Fibroblast of skin of right quadriceps (primary cell): ENCODE data around the gene ALX4.

ENCODE experiments used
- DNase-seq: peaks from one replicate; pipeline ENCODE4 v3.0.0-alpha.2; 2013

Gene ALX4

GRCh38 chr11:44267006-44267749, 42.8 kb downstream of the ALX4 start:
- no peak for DNase-seq

DNA sequence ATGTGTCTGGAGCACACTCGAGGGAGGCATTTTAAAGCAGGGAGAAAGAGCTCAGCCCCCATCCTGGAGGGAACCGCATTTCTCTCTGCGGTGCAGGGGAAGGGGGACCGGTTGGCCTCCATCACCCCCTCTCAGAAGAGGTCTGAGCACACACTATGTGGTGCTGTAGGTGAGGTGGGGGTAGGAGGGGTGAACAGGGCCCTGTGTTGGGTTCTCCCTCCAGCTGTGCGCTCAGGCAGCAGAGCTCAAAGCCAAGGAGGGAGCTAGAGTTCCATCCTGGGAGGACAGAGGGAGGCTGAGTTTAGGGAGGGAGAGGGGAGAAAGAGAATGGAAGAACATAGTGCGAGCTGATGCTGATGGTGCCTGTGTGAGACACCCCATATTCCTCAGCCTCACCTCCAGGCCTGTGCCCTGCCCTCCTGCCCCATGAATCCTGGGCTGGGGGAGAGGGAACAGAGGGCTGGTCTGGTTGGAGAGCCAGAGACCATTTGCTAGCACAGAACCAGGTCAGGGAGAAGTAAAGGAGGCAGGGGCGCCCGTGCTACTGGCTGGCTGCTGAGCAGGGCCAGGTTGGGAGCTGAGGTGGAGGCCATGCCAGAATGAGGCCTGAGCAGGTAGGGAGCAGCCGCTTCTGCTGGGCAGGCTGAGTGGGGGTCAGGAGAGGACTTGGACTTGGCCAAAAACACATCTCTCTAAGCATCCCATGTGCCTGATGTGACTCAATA, 43.7 kb downstream of the ALX4 start:
- DNase-seq: no peak

- no peak for DNase-seq
Measured at GRCh38 chr11:44264761-44265160, 45.2 kb downstream of the ALX4 start.

- DNase-seq: no peak
Measured at GRCh38 chr11:44264438-44264749, 45.5 kb downstream of the ALX4 start.

DNA sequence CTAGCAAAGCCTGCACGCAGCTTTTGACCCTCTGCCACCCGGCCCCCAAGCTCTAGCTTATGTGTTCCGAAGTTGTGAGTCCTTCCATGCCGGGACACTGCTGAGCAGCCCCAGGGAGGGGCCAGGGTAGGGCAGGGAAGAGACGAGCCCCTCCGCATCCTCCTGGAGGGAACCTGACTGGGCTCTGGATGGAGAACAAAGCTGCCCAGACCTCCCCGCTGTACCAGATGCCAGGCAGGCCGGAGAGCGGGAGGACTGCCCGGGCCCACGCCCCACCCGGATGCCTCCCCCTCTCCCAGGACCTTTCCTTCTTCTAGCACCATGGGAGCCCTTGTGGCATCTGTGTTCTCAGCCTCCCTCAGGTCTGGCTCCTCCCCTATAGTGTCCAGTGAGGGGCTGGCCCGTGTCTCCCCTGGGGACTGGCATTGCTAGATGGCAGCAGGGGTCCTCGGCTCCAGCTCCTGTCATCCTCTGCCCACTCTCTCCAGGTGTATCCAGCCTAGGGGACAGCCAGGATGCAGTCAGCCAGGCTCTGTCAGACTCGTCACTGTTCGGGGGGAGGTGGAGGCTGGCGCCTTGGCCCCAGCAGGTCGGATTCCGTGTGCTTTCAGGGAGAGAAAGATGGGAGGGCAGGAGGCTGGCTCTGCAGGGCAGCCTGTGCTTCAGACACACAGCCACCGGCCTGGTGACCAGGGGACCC, 46.1 kb downstream of the ALX4 start:
- no peak for DNase-seq

DNA sequence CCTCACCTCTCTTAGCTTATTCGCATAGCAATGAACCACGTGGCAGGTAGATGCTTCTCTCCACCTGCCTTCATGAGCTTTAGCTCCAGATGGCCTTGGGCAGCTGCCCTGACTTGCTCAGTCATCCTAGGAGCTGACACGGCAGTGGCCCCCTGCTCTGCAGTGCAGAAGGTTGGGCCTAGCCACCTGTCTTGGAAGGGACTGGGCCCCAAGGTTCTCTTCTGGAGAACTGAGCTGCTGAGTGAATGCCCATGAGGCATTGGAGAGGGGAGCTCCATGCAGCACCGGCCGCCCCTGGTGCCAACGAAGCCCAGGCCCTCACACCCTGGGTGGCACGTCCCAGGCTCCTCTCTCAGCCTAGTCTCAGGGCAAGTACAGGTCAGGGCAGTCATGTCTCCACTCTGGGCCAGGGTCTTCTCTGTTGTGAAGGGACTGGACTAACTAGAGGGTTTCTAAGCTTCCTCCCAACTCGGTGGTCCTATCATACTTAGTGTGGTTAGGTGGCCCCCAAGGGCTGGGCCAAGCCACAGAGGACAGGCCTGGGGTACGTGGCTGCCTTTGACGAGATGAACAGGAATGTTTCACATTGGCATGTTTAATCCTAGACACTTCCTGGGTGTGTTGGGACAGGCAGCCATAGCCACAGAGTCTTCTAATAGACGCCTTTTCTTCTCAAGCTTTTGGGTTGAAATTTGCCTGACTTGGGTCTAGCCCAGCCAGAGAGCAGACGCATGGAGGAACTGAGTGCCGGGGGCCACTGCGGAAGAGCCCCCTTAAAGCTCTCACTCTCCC, 47.9 kb downstream of the ALX4 start:
- DNase-seq: no peak

- no peak for DNase-seq
Measured at GRCh38 chr11:44260081-44260480, 49.9 kb downstream of the ALX4 start.

DNA sequence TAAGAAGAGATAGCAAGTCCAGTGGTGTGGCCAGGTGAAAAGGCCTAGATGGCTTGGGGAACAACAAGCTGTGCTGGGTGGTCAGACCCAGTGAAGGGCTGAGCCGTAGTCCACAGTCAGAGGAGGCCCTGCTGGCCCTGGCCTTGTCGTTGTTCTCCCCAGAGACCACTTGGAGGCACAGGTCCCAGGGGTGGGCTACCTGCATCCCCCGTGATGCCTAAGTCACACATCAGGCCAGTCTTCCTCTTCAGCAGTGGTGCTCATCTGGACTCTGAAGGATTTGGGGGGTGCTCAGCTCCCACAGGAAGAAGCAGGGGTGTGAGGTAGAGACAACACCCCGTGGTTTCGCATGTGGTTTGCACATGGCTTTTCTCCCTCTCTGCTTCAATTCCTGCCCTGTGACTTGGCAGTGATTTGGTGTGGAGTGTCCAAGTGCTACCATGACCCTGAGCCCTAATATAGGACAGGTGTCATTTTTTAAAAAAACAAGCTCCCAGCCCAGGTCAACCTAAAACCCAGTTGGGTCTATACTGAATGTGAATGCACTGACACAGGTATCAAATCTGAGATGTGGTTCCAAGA, 51.0 kb downstream of the ALX4 start:
- no peak for DNase-seq

GRCh38 chr11:44258190-44258489, 51.8 kb downstream of the ALX4 start:
- no peak for DNase-seq

DNA sequence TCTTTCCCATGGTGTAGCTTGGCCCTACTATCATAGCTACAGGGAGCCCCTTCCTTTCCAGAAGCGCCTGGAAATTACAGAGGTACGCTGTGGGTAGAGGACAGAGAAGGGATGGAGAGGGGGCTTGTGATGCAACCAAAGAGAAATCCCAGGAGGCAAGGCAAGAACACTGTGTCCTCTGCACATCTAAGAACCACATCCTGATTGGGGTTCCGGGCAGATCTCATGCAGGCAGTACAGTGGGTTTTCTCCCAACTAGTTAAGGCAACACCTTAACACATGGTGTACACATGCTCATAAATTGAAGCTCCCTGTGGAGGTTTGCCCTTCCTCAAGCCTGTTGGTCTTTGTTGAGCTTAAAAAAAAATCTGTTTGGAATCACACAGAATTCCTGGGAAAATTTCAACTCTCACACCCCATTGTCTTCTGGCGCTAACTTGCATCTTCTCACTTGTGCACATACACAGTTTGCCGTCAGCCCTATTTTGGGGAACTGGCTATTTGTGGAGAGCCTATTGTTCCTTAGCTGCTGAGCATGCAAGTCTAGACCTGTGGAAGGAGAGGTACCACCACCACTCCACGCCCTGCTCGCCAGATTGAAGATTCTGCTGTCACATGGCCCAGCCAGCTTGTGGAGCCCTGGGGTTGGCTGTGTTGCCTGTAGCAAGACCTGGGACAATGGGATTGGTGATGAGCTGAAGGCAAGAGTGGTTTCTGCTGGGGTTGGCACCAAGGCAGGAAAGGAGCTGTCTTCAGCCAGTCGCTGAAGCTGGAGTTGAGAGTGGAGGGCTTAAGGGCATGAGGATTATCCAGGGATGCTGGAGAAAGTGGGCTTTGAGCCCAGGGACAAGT, 52.4 kb downstream of the ALX4 start:
- DNase-seq: no peak

- no peak for DNase-seq
Measured at GRCh38 chr11:44256673-44257291, 53.2 kb downstream of the ALX4 start.

DNA sequence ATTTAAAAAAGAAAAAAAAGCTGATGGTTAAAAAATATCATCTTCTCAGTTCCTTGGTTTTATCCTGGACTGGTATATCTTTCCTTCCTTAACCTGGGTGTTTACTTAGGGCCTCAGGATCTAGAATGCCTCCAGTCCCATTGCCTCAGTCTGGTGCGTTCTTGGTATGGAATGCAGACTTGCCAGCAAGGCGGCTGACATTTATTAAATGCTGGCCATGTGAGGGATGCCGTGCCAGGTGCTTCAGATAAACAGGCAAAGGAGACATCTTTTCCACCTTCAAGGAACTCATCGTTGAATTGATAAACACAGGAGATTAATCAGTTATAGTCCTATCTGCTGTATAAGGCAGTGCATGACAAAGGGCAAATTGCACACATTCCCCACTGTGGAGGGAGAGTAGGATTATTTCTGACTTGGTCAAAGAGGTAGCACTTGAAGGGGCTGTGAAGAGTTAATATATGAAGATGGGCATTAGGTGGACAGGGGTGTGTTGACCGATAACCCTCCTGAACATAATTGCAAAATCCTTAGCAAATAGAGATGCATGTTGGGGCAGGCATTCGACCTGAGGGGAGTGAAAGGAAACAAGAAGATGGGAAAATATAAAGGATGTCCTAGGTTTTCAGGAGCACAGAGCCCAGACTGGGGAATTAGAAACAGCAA, 54.4 kb downstream of the ALX4 start:
- DNase-seq: no peak

GRCh38 chr11:44252999-44253602, 56.8 kb downstream of the ALX4 start:
- no peak for DNase-seq

DNA sequence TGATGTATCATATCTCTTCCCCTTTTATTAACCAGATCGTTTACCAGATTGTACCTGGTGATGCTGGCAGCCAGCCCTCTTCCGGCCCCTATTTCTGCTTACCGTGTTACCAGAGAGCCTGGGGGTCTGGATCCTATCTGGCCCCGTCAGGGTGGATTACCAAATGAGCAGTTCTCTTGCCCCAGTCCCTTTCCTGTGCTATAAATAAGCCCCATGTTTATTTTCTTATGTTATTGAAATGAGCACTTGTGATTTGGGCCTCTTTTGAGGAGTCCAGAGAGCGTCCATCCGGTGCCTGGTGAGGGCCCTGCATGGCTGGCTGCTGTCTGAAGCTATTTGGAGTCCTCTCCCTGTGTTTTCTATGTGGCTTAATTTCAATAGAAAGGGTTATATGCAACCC, 59.5 kb downstream of the ALX4 start:
- DNase-seq: no peak

DNA sequence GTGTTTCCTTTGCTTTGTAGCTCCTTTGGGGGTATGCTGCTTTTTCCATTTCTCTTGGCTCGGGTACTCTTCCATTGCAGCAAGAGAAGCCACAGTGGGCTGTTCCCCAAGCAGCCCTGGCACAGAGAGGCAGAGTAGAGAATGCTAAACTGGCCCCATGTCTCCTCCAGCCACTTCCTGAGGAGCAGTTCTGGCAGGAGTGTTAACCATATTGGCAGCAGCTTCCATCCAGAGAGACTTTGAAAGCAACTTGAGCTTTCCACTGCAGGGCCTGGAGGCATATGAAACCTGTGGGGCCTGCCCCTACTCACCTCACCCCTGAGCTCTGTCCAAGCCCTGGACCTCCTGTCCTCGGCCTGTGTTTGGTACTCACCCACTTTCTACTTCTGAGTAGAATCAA, 61.8 kb downstream of the ALX4 start:
- no peak for DNase-seq

- DNase-seq: no peak
Measured at GRCh38 chr11:44247508-44247907, 62.4 kb downstream of the ALX4 start.

DNA sequence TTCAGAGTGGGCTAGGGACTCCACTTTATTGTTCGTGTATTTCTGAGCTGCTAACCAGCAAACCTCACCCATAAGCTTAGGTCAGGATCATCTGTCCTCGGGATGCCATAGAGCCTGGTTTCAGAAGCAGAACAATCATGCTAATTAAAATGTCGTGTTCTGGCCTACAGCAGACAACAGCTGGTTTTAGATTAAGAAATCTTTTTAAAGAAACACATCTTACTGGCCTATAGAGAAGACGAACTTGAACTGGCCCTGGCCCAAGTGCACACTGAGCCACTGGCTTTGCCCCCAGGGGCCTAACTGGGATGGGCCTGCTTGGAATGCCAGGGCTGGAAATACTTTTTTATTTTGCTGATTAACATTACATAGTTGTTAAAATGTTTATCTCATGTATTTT, 63.2 kb downstream of the ALX4 start:
- peak; percentile 57 for DNase-seq

DNA sequence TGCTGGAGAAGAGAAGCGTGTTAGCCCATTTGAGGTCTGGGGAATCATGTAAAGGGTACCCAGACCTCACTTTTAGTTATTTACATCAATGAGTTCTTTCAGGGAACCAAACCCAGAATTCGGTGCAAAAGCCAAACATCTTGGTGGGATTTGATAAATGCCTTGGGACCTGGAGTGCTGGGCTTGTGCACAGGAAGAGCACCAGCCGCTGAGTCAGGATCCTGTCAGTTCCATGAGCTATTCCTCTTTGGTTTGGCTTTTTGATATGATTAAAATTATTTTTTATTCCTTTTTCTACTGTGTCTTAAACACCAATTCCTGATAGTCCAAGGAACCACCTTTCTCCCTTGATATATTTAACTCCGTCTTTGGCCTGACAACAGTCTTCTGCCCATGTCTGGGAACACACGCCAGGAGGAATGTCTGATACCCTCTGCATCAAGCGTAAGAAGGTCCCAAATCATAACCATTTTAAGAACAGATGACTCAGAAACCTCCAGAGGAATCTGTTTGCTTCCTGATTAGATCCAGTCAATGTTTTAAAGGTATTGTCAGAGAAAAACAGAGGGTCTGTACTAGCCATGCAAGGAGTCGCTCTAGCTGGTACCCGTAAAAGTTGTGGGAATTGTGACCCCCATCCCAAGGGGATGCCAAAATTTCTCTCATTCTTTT, 65.2 kb downstream of the ALX4 start:
- peak; percentile 54 for DNase-seq

GRCh38 chr11:44243595-44244343, 66.2 kb downstream of the ALX4 start:
- peak; percentile 72 for DNase-seq
